ENCODE measurements around the gene MEA1.

MEA1 gene

DNA sequence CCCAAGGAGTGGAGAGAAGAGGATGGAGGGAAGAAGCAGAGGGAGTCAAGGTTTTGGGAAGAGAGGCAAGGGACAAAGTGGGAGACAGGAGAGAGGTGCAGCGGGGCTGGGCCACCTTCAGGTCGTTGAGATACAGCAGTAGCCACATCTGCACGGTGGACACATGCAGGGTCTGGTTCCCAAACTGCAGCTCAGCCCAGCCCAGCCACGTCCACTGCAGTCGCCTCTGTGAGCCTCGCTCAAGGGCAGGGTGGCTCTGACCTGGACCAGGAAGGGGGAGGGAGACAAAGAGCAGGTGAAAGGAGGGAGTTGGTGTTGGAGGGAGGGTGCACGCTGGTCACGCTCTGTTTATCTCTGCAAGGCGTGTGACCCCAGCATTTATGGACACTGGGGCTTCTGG, 25.0 kb upstream of the MEA1 start:
- no peak for DNase-seq (ENCODE audit: low read depth)

DNA sequence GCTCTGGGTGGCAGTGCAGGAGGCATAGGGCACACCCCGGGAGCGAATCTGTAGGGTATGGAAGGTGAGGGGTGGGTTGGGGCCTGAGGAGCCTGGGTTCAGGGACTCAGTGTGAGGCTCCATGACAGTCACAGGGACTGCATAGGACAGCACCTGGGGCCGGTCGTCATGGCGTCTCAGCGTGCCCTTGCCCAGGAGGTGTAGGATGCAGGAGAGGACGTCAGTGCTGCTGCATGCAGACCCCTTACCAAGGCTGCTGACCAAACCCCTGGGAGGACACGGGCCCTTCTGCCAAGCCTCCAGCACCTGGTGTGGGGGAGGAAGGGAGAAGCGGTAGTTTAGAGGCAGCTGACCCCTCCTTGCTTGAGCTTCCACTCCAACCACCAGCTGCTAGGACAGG, 24.0 kb upstream of the MEA1 start:
- no peak for DNase-seq (ENCODE audit: low read depth)

DNA sequence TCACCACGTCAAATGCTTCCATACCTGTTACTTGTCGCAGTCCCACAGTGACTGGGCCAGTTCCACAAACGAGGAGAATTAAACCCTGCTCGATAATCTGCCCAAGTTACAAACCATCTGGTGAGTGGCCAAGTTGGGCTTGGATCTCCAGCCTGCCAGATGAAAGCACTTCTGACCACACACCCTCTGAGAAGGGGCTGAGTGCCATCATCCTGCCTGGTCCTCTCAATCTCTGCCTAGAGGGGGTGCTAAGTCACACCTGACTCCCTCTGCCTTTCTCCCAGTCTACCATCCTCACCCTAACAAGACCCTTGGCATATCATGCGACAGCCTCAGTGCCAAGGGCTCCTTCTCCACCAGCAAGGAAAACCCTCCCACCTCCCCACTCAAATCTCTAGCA, 23.5 kb upstream of the MEA1 start:
- DNase-seq (ENCODE audit: low read depth): no peak

DNA sequence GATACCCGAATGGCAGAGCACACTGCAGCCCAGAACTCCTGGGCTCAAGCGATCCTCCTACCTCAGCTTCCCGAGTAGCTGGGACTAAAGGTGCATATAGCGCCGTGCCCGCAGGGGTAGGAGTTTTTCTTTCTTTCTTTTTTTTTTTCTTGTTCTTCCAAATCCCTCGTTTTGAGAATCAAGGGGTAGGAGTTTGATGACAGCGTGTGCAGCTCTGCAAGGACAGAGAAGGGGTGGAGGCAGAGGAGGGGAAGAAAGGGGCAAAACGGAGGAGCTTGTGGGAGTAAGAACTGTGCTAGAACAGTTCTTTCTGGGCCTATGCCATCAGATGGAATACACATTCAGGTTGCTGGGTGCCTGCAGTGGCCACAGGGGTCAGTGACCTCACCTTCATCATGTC, 23.0 kb upstream of the MEA1 start:
- DNase-seq (ENCODE audit: low read depth): no peak

DNA sequence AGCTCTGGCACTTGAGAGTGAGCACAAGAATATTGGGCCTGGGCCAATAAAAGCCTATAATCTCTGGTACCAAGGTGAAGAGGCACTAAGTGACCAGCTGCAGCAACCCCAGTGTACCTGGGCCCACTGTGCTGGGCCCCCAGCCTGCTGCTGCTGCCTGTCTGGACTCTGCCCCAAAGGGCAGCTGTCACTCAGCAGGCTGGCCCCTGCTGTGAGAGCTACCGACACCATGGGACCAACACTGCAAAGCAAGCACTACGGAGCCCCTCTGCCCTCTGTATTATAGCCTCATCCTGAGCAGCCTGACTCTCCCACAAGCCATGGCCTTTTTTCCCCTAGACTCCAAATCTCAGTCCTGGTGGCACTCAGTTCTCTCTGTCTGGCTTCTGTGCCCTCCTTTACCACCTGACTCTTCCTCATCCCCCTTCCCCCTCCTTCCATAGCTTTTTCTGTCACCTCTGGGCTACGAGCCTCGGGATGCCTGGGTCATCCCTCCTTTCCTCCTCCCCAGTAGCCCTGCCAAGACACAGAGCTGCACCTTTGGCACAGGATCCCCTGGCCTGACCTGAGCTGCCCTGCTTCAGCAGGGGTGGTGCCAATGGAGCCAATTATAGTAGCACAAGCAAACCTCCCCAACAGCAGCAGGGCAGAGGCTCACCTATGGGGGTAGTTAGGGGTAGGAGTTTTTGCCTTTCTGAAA, 21.9 kb upstream of the MEA1 start:
- DNase-seq (ENCODE audit: low read depth): no peak

DNA sequence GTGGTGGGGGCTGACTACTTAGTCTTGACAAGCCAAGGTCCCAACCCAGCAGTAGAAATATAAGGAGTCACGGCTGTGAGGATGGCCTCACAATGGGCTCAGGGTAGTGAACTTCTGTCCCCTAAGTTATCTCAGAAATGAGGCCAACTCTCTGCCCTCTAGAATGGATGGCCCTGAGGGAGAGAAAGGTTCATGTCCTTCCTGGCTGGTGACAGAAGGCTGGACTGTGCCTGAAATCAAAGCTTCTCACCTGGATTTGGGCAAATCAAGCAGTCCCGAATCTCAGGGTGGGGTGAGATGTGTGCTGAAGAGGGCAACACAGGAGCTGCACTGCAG, 20.4 kb upstream of the MEA1 start:
- DNase-seq (ENCODE audit: low read depth): no peak

DNA sequence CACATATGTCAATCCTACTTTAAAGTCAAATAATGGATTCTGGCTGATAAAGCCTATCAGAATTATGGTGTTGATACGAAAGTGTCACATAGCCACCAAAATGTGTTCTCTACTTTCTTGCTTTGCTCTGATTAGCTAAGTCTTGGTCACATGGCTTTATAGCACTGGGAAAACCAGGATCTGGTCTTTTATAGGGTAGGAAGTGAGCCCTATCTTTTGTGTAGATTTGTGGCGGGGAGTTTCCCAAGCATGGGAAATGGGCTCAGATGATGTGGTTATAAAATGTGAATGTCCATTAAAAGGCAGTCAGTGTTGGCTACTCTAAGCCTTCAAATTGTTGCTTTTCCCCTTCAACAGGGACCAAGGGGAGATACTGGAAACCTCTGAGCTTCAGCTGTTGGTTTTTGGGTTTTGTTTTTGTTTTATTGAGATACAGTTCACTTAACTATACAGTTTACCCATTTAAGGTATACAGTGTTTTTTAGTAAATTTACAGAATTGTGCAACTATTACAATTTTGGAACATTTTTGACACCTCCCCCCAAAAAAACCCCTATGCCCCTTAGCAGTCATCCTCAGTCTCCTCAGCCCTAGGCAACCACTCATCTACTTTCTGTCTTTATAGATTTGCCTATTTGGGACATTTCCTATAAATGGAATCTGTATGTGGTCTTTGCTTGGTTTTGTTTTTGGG, 19.9 kb upstream of the MEA1 start:
- DNase-seq (ENCODE audit: low read depth): no peak

DNA sequence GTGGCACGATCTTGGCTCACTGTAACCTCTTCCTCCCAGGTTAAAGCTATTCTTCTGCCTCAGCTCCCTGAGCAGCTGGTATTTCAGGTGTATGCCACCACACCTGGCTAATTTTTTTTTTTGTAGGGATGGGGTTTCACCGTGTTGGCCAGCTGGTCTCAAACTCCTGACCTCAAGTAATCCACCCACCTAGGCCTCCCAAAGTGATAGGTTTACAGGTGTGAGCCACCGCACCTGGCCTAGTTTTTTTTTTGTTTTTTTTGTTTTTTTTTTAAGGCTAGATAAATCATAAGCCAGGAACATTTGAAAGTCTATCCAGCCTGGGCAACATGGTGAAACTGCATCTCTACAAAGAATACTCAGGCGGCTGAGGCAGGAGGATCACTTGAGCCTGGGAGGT, 18.6 kb upstream of the MEA1 start:
- DNase-seq (ENCODE audit: low read depth): no peak

DNA sequence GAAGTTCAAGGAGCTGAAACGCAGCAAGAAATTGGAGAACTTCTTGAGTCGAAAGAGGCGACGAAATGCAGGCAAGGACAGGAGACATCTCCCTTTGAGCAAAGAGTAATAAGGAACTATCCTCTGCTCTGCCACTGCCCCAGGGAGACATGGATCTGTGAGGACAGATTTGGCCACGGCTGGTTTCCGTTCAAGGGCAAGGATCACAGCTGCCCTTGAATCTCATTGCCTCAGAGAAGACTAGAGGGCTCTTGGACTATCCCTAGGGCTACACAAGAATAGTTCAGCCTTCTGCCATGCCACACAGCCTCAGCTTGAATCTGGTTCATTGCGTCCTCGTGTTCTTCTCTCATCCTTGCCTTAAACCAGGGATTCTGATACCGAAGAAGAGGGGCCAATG, 15.4 kb upstream of the MEA1 start:
- no peak for DNase-seq (ENCODE audit: low read depth)

DNA sequence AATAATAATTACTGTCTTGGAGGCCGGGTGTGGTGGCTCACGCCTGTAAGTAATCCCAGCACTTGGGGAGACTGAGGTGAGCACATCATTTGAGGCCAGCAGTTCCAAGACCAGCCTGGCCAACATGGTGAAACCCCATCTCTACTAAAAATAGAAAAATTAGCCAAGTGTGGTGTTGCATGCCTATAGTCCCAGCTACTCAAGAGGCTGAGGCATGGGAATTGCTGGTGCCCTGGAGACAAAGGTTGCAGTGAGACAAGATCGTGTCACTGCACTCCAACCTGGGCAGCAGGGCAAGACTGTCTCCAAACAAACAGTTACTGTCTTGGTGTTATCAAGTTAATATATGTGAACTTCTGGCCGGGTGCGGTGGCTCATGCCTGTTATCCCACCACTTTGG, 12.6 kb upstream of the MEA1 start:
- DNase-seq (ENCODE audit: low read depth): no peak

DNA sequence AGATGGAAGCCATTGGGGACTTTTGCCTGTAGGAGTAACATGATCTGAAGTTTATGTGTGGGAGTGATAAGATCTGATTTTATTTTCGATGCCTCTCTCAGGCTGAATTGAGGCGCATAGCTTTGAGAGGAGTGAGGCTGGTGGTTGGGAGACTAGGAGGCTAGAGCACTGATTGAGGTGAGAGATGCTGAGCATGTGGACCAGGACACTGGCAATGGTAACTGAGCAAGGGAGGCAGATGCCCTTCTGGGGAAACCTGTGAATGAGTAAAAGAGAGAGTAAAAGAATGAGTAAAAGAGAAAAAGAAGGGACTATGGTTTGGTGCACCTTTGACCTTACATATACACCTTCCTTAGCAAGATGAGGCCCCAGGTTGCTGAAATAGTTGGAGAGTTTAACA, 10.7 kb upstream of the MEA1 start:
- no peak for DNase-seq (ENCODE audit: low read depth)

DNA sequence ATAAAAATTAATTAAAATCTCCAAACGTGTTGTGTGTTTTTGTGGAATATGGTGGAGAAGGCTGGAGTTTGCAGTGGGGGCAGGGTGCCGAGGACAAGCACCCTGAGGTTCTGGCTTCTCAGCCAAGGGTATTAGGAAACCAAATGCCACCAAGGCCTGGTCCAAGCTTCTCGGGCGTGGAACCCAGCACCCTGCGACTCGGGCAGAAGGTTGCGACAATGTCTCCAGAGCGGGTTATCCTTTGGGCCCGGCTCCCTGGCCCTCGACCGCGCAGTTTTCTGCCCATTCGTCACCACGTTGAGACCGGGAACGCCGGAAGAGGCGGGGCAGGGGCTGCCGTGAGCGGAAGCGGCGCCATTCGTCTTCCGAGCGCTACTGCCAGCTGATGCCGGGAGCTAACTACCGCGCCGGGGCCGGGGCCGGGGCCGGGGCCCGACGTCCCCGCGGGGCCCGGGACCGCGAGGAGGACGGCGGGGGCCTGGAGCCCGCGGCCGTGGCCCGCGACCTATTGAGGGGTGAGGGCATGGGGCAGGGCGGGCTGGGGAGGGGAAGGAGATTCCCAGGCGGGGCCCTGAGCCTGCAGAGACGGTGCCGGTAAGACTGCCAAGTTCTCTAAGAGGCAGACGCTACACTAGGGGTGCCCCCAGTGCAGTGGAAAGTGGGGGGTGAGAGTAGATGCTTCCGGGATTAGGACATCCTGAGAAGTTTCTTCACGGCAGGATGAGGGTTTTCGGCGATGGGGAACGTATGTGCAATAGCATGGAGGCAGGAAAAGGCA, 7.7 kb upstream of the MEA1 start, which contains the start of gene RRP36:
Gene RRP36, plus strand, starts transcription at position 354 of the 778 bp plus-strand sequence. Its CDS starts 32 bp downstream, at position 386.
- DNase-seq (ENCODE audit: low read depth): peak; percentile 30

DNA sequence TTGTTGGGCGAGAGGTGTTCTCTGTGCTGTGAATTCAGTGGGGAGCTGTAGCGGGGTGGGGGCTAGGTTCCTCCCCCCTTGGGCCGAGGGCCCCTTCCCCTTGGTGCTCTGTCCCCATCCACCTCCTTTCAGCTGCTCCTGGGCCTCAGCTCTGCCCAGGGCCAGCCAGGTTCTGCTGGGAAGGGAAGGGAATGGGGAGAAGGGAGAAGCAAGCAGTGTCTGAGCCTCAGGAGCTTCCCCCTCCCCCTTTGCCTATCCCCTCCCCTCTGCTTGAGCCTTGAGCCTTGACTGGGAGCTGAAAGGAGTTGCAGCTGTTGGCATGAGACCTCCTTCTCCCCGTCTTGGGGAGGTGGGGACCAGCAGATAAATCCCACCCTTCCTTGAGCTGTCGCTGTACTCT, 7.1 kb upstream of the MEA1 start:
- no peak for DNase-seq (ENCODE audit: low read depth)

DNA sequence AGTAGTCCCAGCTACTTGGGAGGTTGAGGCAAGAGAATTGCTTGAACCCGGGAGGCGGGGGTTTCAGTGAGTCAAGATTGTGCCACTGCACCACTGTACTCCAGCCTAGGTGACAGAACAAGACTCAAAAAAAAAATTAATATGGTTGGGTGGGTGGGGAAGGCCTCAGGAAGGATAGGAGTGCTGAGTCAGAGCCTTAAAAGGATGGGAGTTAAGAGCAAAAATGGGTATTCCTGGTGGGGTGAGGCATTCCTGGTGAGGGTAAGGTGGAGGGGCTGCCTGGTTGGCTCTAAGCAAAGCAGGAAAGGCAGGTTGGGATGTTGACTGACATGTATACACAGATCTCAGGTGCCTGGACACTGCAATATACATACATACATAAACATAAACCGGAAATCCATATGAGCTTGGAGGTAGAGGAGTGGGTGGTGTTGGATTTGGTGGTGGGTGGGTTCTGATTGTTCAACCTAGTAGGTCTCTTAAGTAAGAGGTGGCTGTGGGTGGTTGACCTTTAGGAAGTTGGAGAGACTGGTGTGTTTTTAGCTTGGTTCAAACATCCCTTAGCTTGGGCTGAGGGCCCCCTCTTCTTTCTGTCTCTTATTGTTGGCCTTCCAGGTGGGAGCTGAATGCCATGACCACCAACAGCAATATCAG, 6.4 kb upstream of the MEA1 start:
- no peak for DNase-seq (ENCODE audit: low read depth)

DNA sequence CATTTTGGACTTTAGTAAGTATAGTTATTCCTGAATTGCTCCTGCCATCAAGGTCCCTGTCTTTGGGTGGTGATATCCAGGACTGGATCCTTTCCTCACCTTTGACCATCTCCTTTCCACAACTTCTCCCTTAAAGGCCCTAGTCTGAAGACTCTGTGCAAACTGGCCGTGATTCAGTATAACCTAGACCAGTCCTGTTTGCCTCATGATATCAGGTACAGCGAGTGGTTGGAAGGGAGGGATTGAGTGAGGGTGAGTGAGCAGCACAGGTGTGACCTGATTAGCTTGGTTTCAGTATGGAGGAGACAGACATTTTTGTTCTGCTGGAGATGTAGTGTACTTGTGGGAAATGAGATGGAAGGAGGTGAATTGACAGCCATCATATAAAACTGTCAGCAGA, 5.4 kb upstream of the MEA1 start:
- DNase-seq (ENCODE audit: low read depth): no peak

DNA sequence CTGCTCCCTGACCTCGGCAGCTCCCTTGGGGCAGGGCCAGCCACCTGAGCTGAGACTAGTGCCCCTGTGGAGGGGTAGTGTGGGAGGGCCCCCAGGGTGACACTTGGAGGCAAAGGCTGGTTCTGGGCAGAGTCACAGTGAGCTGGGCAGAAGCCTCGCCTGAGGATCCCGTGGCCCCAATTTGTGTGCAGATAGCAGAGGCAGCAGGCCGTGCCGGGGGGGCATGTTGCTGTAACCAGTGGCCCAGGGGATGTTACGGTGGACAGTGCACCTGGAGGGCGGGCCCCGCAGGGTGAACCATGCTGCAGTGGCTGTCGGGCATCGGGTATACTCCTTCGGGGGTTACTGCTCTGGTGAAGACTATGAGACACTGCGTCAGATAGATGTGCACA, 3.2 kb upstream of the MEA1 start:
- DNase-seq (ENCODE audit: low read depth): no peak

DNA sequence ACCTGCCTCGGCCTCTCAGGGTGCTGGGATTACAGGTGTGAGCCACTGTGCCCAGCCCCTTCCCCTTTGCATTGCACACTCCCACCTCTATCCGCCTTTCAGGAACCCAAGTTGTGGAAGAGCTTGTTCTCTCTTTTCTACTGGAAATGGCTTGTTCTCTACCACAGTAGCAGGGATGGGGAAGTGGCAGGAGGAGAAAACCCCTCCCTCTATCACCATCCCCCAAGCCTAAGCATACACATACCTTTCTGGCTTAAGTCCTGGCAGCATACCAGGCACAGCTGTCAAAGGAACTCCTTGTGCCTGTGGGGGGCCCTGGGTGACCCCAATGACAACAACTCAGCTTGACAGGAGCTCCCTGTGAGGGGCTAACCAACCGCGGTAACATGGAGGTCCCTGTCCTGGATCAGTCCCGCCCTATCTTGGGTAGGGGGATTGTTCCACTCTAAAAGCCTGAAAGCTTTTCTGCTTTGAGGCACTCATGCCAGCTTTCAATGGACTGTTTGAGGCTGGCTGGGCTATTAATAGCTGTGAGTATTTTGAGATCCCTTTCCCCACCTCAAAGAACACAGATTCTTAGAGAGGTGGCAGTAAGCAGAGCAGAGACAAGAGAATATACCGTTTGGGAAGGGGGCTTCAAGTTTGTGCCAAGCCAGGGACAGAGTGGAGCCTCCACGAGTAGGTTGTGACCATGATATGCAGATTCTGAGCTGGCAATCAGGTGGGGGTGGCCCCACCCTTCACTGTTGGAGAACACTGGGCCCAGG, 2.6 kb upstream of the MEA1 start:
- DNase-seq (ENCODE audit: low read depth): no peak

DNA sequence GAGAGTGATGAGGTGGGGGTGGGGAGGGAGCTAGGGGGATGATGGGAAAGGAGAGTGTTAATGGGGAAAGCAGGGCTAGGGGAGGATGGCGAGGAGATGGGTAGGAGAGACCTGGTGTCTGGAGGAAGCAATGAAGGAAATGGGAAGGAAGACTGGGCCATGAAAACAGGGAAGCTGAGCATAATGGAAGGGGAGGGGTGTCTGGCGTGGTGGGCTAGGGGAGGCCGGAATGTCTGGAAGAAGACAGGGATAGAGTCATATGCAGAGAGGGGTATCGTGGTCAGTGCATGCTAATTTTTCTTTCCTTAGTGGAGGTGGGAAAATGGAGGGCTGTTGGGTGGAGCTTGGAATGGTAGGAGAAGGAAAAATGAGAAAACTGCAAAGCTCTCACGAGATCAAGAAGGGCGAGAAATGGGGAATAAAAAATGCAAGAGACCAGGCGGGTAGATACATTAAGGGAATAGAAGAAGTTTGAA, 726 bp upstream of the MEA1 start:
- no peak for DNase-seq (ENCODE audit: low read depth)

DNA sequence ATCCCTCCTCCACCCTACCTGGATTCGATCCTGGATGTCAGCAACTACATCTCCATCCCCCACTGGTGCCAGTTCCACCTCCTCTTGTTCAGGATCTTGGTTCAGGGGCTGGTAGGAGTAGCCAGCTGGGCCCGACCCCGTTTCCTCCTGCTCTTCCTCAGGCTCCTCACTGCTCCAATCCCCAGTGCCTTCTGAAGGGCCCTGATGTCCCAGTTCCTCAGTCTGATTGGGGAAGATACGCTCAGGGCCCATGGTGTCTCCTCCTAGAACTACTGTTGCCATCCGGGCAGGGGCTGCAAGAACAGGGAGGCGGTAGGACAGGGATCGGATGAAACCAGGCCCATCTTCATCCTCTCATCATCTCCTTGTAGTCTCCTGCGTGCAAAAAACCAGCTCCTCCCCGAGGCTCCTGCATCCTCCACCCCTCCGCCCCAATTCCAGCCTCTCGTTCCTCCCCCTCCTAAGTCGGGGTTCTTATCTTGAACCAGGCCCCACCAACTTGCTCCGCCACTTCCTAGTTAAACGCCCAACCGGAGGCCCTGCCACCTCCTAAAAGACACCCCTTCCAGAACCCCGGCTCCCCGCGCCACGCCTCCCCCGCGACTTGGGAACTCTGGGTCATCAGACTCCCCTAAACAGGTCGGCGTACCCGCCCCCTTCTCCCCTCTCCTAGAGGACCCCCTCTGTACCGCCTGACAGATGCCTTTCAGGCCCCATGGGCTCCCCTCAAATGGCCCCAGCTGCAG, 476 bp downstream of the MEA1 start:
- peak; percentile 8 for DNase-seq (ENCODE audit: low read depth)

DNA sequence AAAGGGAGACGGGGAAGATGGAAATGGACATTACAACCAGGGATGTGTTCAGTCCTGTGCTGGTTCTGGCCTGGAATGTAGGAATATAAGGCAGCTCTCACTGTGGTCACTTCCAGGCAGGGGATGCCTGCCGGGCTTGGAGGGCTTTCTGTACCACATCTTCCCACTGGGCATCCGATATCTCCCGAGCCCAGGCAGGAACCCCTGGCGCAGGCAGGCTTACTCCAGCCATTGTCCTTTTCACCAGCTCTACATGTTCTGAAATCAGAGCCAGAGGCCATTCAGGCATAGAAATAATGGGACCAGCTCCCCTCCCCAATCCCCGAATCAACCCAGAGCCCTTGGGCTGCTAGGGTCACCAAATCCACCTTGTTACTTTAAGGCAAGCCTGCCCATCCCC, 1.4 kb downstream of the MEA1 start:
- DNase-seq (ENCODE audit: low read depth): no peak

DNA sequence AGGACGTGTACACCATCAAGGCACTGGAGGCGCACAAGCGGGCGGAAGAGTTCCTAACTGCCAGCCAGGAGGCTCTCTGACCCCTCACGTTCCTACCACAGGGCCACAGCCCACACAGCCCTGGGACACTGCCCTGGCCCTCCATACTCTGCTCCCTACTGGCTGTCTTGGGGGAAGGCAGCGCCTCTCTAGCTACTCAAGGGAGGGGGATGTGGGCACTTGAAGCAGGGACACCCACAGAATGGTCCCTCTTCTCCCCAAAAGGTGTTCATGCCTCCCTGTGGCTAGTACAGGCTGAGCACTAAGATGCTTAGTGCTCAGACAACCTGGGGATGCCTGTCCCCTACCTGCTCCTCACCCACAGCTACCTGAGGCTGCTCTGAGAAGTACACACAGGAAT, 2.5 kb downstream of the MEA1 start:
- no peak for DNase-seq (ENCODE audit: low read depth)

All from HS-5 (cell line).